Activated CD8-positive, alpha-beta memory T cell treated with anti-CD3 and anti-CD28 coated beads for 36 hours (primary cell): ENCODE data around the gene SCFD2. TPM values are rescaled to one million over a fixed set of nuclear protein-coding genes. Genes with fewer than 3 reads are reported as not detected.
"Not testable (repeated sequence)": the region's sequence is repeated elsewhere in the genome, so short reads cannot be mapped to it uniquely, and the experiment has no call there.

Source experiments
- CTCF ChIA-PET: fragments of 350-600 bp; sonication (Branson Sonifier 250); formaldehyde crosslinking; loops from one replicate; lab custom pipeline; 2021; ENCODE audit warnings: antibody characterized with exemption; lab: Charles Lee
- POLR2A ChIA-PET: fragments of 350-600 bp; sonication (Branson Sonifier 250); formaldehyde crosslinking; loops from one replicate; lab custom pipeline; 2021; ENCODE audit warnings: antibody characterized with exemption; lab: Charles Lee
- total RNA-seq, 2 experiments: library from RNA; stranded (reverse); gene quantifications; one replicate each; pipeline ENCODE4 v1.2.3, GENCODE V29; 2021

SCFD2 gene
- total RNA-seq, 2 experiments from 2014 or later = 29.3 to 29.7 TPM

DNA sequence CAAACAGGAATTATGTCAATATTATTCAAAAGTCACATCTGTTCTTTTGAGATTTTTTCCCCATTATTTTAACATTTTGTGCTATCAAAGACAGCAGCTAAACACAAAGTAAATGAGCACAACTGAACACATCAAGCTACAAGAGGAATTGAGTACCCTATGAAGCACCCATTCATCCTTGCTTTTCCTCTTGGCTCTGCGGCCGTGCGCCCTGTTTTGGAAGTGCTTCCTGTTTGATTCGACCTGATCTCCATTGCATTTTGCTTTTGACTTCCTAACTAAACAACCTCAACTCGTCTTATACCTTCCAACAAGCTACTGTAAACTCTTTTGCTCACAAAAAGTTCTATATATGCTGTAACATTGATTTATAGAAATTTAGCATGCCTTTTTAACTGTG lies 85.0 kb downstream of the SCFD2 start:
- ChIA-PET CTCF (interaction anchor here (0.6 kb wide), 1 partner anchor 27 kb away, joined by 3 read pairs; no protein-coding TSS in a partner anchor), POLR2A (no interaction called here)

DNA sequence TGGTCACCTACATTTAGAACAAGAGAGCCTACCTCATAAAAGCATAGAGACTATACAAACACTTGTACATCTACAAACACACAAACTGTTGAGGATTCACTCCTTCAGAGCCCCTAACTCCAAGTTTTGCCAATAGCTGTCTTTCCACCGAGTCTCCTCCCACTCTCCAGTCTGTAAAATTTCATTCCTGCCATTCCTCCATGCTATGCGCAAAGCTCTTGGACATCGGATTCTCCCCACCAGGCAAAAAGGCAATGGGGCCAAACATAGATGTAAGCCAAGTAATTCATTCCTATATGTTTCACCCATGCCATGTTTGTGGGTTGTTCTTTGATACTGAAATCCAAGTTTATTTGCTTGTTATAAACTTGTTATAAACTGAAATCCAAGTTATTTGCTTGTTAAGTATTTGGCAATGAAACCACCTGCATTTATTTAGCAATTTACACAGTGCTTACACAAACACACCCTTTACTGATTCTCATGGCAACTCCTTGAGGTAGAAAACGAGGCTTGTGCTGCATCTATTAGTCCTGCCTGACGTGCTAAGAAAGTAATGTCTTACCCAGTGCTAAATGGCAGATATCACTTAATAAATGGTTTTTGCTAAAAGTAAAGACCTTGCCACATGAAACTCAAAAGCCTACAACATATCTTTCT lies 91.1 kb downstream of the SCFD2 start:
- ChIA-PET CTCF (no interaction called here), POLR2A (no interaction called here)

DNA sequence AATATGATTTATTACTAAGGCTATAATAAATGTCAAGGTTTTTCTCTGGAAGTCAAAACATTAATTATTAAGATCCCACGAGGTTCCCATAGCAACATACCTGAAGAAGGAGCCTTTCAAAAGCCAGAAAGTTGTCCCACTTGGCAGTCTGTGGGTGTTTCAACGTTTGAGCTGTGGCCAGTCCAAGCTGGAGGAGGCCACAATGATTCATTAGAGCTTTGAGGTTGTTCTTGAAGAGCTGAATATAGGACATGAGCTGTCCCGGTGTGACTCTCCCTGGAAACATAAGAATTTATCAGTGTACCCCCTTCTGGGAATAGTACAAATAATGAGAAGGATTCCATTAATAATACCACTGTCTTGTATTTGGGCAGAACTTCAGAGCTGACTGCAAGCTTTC lies 92.1 kb downstream of the SCFD2 start:
- CTCF ChIA-PET = no interaction called here

DNA sequence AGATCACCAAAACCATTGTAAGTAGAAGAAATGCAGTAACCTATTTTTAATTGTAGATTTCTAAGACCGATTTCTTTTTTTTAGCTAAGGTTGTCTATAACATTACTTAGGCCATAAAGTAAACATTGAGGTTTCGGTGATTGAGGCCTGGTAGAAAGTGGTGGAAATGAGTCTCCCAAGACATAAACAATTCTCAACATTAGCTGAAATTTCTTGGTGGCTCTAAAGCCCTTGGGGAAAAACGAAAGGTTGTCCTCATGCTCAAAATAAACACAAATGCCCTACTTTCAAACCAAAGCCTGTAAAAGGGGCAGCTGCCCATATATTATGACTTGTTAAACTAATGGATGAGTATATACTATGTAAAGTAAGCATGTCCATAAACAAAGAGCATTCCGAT lies 98.8 kb downstream of the SCFD2 start:
- CTCF ChIA-PET = no interaction called here

More for the DNA sequence above, 92.1 kb downstream of the SCFD2 start:
- POLR2A ChIA-PET = no interaction called here

DNA sequence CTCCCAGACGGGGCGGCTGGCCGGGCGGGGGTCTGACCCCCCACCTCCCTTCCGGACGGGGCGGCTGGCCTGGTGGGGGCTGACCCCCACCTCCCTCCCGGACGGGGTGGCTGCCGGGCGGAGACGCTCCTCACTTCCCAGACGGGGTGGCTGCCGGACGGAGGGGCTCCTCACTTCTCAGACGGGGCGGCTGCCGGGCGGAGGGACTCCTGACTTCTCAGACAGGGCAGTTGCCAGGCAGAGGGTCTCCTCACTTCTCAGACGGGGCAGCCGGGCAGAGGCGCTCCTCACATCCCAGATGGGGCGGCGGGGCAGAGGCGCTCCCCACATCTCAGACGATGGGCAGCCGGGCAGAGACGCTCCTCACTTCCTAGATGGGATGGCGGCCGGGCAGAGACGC lies 109.9 kb downstream of the SCFD2 start:
- POLR2A ChIA-PET, CTCF ChIA-PET: not testable (repeated sequence)

More for the DNA sequence above, 98.8 kb downstream of the SCFD2 start:
- POLR2A ChIA-PET = no interaction called here

DNA sequence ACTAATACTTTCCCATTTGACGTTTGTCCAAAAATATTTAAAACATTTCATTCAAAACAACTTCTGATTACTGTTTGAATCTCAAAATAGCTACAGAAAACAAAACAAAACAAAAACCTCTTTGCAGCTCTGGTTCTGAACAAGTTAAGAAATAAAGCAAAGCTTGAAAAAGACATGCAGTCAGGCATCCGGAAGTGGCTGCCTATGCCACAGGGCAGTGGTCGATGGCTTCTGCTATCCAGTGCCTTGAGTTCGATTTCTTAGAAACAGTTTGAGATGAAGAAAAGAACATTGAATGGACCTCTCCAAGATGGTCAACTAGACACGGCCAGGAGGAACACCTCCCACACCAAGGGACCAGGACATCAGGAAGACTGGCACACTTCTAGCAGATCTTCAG lies 125.3 kb downstream of the SCFD2 start:
- CTCF ChIA-PET = no interaction called here
- POLR2A ChIA-PET = no interaction called here

DNA sequence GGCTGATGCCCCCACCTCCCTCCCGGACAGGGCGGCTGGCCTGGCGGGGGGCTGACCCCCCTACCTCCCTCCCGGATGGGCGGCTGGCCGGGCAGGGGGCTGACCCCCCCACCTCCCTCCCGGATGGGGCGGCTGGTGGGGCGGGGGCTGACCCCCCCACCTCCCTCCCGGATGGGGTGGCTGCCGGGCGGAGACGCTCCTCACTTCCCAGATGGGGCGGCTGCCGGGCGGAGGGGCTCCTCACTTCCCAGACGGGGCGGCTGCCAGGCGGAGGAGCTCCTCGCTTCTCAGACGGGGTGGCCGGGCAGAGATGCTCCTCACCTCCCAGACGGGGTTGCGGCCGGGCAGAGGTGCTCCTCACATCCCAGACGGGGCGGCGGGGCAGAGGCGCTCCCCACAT lies 127.5 kb downstream of the SCFD2 start:
- CTCF ChIA-PET, POLR2A ChIA-PET: not testable (repeated sequence)

DNA sequence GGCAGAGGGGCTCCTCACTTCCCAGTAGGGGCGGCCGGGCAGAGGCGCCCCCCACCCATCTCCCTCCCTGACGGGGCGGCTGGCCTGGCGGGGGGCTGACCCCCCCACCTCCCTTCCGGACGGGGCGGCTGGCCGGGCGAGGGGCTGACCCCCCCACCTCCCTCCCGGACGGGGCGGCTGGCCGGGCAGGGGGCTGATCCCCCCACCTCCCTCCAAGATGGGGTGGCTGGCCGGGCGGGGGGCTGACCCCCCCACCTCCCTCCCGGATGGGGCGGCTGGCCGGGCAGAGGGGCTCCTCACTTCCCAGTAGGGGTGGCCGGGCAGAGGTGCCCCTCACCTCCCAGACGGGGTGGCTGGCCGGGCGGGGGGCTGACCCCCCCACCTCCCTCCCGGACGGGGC lies 128.1 kb downstream of the SCFD2 start:
- CTCF ChIA-PET, POLR2A ChIA-PET: not testable (repeated sequence)

DNA sequence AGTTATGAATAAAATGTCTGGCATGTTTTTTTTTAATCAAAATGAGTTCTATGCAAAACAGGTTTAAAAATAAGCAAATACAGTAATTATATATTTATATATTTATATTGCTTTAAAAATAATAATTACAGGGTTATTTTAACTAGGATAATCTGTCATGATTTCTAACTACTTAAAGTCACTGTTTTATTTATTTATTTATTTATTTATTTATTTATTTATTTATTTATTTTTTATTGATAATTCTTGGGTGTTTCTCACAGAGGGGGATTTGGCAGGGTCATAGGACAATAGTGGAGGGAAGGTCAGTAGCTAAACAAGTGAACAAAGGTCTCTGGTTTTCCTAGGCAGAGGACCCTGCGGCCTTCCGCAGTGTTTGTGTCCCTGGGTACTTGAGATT lies 129.2 kb downstream of the SCFD2 start:
- CTCF ChIA-PET, POLR2A ChIA-PET: not testable (repeated sequence)

DNA sequence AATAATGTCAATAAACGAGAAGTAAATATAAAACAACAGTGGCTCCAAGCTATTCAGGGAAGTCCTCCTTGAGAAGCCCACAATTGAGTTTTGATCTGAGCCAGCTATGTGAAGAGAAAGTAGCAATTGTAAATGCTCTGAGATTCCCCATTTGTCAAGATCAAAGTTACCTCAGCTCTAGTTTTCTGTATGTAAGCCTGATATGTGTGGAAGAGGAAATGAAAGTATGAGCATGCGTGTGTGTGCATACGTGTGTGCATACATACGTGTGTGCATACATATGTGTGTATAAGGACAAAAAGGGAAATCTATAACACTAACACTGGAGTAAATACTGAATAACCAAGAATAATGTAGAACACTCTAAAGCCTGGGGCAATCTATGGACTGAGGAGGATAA lies 130.3 kb downstream of the SCFD2 start:
- CTCF ChIA-PET = no interaction called here
- POLR2A ChIA-PET = no interaction called here

DNA sequence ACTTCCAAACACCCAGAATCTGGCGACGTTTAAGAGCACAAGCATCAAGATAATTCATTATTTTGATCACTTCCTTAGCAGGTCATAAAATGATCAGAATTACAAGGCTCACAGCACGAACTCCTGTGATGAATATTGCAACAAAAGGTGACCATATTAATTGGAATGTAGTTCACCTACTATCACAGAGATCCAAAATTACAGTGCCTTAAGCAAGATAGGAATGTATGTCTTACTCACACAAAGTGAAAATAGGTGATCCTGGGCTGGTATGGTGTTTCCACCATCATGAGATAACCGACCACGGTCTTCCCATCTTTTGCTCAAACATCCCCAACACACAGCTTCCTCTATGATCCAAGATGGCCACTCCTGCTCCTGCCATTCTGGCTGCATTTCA lies 131.2 kb downstream of the SCFD2 start:
- CTCF ChIA-PET = no interaction called here
- POLR2A ChIA-PET = no interaction called here

DNA sequence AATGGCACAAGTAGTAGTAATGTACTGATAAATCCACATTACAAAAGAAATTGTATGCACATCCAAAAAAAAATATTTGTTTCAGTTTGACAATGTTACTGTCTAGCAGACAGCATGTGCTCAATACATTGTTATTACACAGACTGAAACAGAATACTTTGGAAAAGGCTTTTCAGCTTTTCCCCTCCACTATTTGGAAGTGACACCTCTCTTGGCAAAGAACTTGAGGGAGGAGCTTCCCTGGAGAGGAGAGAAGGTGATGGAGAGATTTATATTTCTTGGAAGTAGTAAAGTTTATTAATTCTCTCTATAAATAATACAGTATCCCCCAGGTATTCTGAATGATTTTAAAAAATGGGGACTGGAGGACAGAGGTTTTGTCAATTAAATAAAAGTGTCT lies 131.8 kb downstream of the SCFD2 start:
- CTCF ChIA-PET = no interaction called here
- POLR2A ChIA-PET = no interaction called here

DNA sequence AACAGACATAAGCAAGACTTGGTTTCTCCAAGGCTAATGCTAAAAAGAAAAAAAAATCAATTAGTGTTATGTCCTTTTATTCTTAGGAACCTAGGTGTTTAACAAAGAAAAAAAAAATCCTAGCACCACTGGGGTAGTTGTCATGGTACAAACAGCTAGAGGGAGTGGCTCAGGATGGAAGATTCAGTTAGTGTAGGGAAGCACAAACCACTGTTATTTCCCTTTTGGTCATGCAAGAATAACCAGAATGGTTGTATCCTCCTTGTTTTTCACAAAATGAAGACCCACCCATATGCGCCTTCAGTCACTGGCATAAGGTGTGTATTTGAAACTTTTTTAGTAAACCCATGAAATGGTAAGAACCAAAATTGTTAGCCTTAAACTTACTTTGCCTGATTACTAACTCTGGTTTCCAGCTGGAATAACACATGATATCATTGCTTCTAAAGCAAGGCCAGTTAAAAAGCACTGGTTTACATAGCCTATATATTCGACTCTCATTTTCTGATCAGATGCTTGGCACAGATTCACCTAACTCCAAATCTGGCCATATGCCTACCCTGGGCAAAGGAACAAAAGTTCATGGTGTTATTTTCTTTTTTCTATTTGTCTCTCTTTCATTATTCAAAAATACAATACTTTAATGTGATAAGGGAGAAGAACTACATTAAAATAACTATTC lies 132.6 kb downstream of the SCFD2 start:
- ChIA-PET CTCF (no interaction called here), POLR2A (no interaction called here)

DNA sequence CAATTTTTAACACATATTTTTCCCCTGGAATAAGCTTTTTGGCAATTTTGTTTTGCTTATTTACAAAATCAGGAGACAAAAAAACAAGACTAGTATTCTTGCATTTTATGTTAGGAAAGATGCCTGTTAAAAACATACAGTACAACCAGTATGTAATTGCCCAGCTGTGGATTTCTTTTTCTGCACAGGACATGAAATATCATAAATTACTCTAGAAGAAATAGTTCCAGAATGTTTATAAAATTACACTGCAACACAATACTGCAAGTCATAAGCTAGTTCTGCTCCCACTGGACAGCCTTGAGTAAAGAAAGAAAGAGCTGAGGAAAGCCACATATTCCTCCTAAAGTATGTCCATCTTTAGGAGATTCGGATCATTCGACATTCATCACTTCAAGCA lies 133.5 kb downstream of the SCFD2 start:
- POLR2A ChIA-PET = no interaction called here

DNA sequence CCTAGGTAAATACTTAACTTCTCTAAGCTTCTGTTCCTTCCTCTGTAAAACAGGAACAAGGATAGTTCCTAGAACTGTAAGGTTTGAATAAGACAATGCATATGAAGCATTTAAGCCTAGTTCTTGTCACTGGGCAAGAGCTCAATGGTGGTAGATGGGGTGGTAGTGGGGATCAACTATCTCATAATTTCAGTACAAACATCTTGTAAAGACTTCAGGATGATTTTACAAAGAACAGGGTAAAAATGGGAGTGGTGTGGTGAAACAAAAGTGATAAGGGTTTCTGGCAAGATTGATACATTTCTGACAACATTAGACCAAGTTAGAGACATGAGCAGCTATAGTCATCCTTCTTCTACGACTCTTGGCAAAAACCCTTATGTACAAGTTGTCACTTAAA lies 137.8 kb downstream of the SCFD2 start:
- CTCF ChIA-PET = interaction anchor here (0.5 kb wide), 1 partner anchor 231 kb away, joined by 5 read pairs; no protein-coding TSS in a partner anchor
- POLR2A ChIA-PET = no interaction called here

More for the DNA sequence above, 133.5 kb downstream of the SCFD2 start:
- CTCF ChIA-PET = no interaction called here

DNA sequence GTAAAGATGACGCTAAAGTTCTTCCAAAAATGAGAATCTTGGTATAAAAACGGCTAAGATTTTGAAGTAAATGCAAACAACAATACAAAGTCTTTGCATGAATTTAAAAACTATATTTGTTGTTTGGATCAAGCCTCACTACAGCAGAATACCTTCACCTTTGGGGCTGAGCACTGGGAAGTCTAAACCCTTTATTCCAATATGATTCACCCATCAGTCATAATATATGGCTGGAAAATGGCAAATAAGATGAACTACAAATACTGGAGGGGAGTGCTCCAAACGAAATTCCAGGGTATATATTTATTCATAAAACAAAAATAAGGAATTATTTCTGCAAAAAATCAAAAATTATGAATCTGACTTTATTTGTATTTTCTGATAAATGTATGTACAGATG lies 138.4 kb downstream of the SCFD2 start:
- CTCF ChIA-PET = no interaction called here
- POLR2A ChIA-PET = no interaction called here

DNA sequence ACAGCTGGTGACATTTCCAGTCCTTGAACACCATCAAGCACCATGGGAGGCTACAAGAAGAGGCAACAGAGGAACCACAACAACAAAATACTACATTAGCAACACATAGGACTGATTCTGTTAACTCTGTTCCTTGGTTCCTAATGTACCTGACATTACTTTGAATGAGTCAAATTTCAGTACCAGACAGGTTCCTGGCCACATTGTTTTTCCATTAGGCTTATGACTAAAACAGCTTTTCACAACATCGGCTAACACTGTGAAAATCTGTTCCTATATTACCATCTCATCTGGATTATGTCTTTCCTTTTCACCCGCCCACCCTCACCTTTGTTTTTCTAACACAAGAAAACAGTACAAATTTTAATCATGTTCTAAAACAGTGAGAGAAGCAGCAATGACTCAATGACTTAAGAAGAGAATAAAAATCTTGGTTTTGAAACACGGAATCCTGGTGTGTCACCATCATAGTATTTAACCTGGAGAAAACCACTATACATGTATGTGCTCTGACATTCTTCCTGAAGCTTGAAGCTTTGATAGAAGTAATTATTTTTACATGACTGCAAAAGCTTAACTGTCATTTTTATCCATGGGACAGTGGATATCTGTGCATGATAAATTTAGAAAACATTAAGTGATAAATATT lies 143.9 kb downstream of the SCFD2 start:
- ChIA-PET CTCF (no interaction called here), POLR2A (no interaction called here)

DNA sequence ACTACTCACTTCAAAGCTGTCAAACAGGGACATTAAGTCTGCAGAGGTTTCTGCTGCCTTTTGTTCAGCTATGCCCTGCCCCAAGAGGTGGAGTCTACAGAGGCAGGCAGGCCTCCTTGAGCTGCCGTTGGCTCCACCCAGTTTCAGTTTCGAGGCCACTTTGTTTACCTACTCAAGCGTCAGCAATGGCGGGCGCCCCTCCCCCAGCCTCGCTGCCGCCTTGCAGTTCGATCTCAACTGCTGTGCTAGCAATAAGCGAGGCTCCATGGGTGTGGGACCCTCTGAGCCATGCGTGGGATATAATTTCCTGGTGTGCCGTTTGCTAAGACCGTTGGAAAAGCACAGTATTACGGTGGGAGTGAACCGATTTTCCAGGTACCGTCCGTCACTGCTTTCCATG lies 146.7 kb downstream of the SCFD2 start:
- POLR2A ChIA-PET, CTCF ChIA-PET: not testable (repeated sequence)

DNA sequence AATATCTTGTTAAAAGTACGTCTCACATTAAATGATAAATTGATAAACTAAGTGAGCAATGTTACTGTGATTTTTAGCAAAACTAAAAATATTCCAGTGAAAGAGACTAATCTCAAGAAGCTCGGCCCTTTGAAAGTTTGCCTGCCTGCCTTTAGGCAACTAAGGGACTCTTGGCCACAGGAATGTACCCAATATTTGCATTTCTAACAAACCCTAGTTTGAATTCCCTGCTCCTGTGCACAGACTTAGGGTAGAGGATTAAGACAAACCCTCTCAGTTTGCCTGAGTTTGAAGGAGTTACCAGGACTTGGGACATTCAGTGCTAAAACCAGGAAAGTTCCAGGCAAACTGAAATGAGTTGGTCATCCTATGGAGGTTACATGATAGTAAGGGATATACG lies 157.1 kb downstream of the SCFD2 start:
- ChIA-PET POLR2A (no interaction called here), CTCF (no interaction called here)

DNA sequence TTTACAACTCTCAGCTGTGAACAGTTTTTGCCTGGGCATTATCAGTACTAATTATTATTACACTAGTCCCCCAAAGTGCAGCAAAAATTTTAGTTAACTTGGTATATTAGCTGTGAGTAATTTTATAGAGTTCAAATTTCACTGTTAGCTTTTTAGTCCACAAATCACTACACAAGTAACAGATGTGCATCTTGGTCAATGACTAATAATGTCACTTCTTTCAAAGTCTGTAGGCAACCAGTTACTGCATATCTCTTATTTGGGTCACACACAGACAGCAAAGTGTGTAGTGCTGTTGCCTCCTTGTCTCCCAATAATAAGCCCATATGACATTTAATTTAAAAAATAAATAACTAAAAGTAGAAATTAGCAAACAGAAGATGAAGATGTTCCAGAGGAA lies 159.9 kb downstream of the SCFD2 start:
- POLR2A ChIA-PET = no interaction called here

DNA sequence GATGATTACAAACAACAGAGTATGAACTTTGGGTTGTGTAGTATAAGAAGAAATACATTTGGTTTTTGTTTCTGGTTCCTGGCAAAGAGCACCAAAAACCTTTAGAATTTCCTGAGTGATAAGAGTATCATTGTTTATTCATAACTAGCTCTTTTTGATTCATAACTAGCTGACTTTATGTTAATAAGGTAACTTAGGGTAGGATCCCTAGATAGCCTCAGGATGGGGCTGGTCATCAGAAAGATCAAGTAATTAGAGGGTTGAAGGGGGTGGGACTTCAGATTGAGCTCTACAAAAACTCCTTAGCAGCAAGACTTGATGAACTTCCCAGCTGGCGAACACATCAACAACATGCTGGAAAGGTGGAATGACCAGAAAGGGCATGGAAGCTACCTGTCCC lies 166.5 kb downstream of the SCFD2 start:
- ChIA-PET POLR2A (no interaction called here), CTCF (interaction anchor here (0.9 kb wide), 1 partner anchor 1035 kb away, joined by 3 read pairs; no protein-coding TSS in a partner anchor)

More for the DNA sequence above, 159.9 kb downstream of the SCFD2 start:
- CTCF ChIA-PET = no interaction called here
